PC-3 (cell line): ENCODE data around the gene SLC41A3.

ENCODE experiments used
- EZH2 ChIP-seq: fragments of 300-600 bp; sonication (generic); IDR thresholded peaks from one replicate; pipeline ENCODE4 v1.6.1; 2017; ENCODE audit warnings: antibody characterized with exemption, mild to moderate bottlenecking, low read length; ENCODE audit not compliant: unreplicated experiment
- TF ChIP-seq, protein P1 (sequence below): fragments of 300-600 bp; sonication (generic); conservative IDR thresholded peaks from 2 replicates; pipeline ENCODE4 v1.5.1; 2017; ENCODE audit warnings: antibody characterized with exemption, low read depth, mild to moderate bottlenecking, low read length

DNA sequence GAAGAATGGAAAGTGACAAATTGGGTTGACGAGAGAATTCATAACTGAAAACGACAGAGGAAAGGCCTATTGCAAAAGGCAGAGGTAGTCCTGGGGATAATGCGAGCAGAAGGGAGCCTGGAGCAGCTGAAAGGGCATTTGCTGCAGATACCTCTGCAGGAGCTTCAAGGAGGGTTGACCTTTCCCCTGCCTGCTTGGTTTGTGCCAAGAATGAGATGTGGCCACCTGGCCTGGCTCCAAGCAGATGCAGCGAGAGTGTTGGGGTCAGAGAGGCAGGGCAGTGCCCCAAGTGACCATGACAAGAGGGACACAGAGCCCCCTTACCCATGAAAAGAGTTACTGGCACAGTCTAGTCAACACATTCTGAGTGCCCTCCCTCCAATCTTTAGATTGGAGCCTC, 43.5 kb downstream of the SLC41A3 start:
- TF ChIP-seq, protein P1, sequence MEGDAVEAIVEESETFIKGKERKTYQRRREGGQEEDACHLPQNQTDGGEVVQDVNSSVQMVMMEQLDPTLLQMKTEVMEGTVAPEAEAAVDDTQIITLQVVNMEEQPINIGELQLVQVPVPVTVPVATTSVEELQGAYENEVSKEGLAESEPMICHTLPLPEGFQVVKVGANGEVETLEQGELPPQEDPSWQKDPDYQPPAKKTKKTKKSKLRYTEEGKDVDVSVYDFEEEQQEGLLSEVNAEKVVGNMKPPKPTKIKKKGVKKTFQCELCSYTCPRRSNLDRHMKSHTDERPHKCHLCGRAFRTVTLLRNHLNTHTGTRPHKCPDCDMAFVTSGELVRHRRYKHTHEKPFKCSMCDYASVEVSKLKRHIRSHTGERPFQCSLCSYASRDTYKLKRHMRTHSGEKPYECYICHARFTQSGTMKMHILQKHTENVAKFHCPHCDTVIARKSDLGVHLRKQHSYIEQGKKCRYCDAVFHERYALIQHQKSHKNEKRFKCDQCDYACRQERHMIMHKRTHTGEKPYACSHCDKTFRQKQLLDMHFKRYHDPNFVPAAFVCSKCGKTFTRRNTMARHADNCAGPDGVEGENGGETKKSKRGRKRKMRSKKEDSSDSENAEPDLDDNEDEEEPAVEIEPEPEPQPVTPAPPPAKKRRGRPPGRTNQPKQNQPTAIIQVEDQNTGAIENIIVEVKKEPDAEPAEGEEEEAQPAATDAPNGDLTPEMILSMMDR = no peak
- TF ChIP-seq EZH2 = no peak
